Measurements from ENCODE around the gene SIGLEC10. TPM values are rescaled to one million over a fixed set of nuclear protein-coding genes. Genes with fewer than 3 reads are reported as not detected.

Gene SIGLEC10
- polyA plus RNA-seq, 1 donor (not counting 4 experiments of a cell fraction or from before 2014, with no cell fraction given): not detected

DNA sequence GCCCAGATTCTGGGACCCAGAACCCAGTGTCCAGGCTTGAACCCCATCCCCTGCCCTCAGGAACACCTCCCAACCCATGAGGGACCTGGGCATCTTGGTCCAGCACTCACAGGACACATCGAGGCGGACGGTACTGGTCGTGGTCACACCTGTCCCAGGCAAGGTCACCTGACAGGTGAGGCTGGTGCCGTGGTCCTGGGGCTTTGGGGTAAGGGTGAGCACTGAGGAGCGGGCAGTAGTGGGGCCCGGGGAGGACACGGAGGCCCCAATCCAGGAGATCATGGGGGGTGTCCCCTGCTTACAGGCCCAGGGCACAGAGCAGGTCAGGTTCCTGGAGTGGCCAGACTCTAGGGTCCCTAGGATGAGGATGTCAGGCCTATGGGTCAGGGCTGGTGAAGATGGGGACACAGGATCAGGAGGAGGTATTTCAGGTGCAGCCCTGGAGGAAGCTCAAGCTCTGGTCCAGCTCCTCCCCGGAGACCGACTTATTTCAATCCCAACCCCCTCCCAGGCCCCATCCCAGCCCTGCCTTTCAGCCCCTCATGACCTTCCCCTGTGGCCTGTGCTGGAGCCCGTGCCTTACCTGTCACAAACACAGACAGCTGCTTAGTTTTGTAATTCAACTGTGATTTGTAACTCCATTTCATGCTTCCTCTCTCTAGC, 40.0 kb upstream of the SIGLEC10 start:
- H3K79me2 ChIP-seq (ENCODE audit: control insufficient read depth, insufficient read depth, low read length): no peaks in the 10 kb centered on the region
- no peaks in the 10 kb centered on the region for H3K4me1 ChIP-seq (ENCODE audit: control insufficient read depth, extremely low read depth, insufficient read depth, low read length)
- FAIRE-seq: no peak
- no peaks in the 10 kb centered on the region for H3K27me3 ChIP-seq (ENCODE audit: control insufficient read depth, extremely low read depth, insufficient read depth, low read length)
- no peak overlapping the region for H3K9ac ChIP-seq (ENCODE audit: control insufficient read depth, extremely low read depth, insufficient read depth, low read length)
- H3K27ac ChIP-seq (ENCODE audit: control insufficient read depth, insufficient read depth, low read length): no peak overlapping the region
- no peak overlapping the region for H3K4me3 ChIP-seq (ENCODE audit: control insufficient read depth in 2 of 3, extremely low read depth in 1 of 3, insufficient read depth in 2 of 3, low read depth in 1 of 3, low read length in 3 of 3)
- H3K9me3 ChIP-seq (ENCODE audit: control insufficient read depth, low read depth, low read length): no peaks in the 10 kb centered on the region
- TF ChIP-seq CTCF (optimal IDR thresholded peaks at IDR 0.05 in 1 of 3, IDR thresholded peaks at IDR 0.05 in 1 of 3, conservative IDR thresholded peaks at IDR 0.05 in 1 of 3; ENCODE audit: extremely low read depth in 1 of 3, insufficient read depth in 2 of 3, low read length in 3 of 3) (no peak), EZH2 (IDR thresholded peaks at IDR 0.05; ENCODE audit: low read length) (no peak)
- DNase-seq (ENCODE audit: low read depth, low spot score): no peak
- dilution Hi-C loops (cut with MboI; ENCODE audit: extremely low pct_ligation_motif_present, low sequenced_read_pairs): no loop called here
- no peaks in the 10 kb centered on the region for H3K9me1 ChIP-seq (ENCODE audit: control insufficient read depth, extremely low read depth, insufficient read depth, low read length)
- no peak overlapping the region for H3K4me2 ChIP-seq (ENCODE audit: control insufficient read depth, extremely low read depth, insufficient read depth, low read depth, low read length)
- H3K36me3 ChIP-seq (ENCODE audit: control insufficient read depth in 2 of 2, extremely low read depth in 1 of 2, insufficient read depth in 2 of 2, low read length in 2 of 2): no peaks in the 10 kb centered on the region
- no peak overlapping the region for H2AFZ ChIP-seq (ENCODE audit: control insufficient read depth, low read length)
- no peaks in the 10 kb centered on the region for H4K20me1 ChIP-seq (ENCODE audit: control insufficient read depth, extremely low read depth, insufficient read depth, low read length)

GRCh38 chr19:51456541-51457290, 39.3 kb upstream of the SIGLEC10 start:
- Histone ChIP-seq H3K79me2 (ENCODE audit: control insufficient read depth, insufficient read depth, low read length) (no peaks in the 10 kb centered on the region), H3K36me3 (ENCODE audit: control insufficient read depth in 2 of 2, extremely low read depth in 1 of 2, insufficient read depth in 2 of 2, low read length in 2 of 2) (no peaks in the 10 kb centered on the region), H3K4me1 (ENCODE audit: control insufficient read depth, extremely low read depth, insufficient read depth, low read length) (no peaks in the 10 kb centered on the region), H3K9me3 (ENCODE audit: control insufficient read depth, low read depth, low read length) (no peaks in the 10 kb centered on the region), H3K4me2 (ENCODE audit: control insufficient read depth, extremely low read depth, insufficient read depth, low read depth, low read length) (no peak overlapping the region), H3K27ac (ENCODE audit: control insufficient read depth, insufficient read depth, low read length) (no peak overlapping the region), H3K9me1 (ENCODE audit: control insufficient read depth, extremely low read depth, insufficient read depth, low read length) (no peaks in the 10 kb centered on the region), H2AFZ (ENCODE audit: control insufficient read depth, low read length) (no peak overlapping the region), H3K4me3 (ENCODE audit: control insufficient read depth in 2 of 3, extremely low read depth in 1 of 3, insufficient read depth in 2 of 3, low read depth in 1 of 3, low read length in 3 of 3) (no peak overlapping the region), H3K9ac (ENCODE audit: control insufficient read depth, extremely low read depth, insufficient read depth, low read length) (no peak overlapping the region), H3K27me3 (ENCODE audit: control insufficient read depth, extremely low read depth, insufficient read depth, low read length) (no peaks in the 10 kb centered on the region), H4K20me1 (ENCODE audit: control insufficient read depth, extremely low read depth, insufficient read depth, low read length) (no peaks in the 10 kb centered on the region)
- FAIRE-seq: no peak
- dilution Hi-C loops (cut with MboI; ENCODE audit: extremely low pct_ligation_motif_present, low sequenced_read_pairs): no loop called here
- TF ChIP-seq EZH2 (IDR thresholded peaks at IDR 0.05; ENCODE audit: low read length): no peak
- no peak for TF ChIP-seq CTCF (optimal IDR thresholded peaks at IDR 0.05 in 1 of 3, IDR thresholded peaks at IDR 0.05 in 1 of 3, conservative IDR thresholded peaks at IDR 0.05 in 1 of 3; ENCODE audit: extremely low read depth in 1 of 3, insufficient read depth in 2 of 3, low read length in 3 of 3)
- no peak for DNase-seq (ENCODE audit: low read depth, low spot score)
